Gastroesophageal sphincter (tissue), 4 donors: Measurements from ENCODE around the gene FREM2. TPM values are rescaled to one million over a fixed set of nuclear protein-coding genes. Genes with fewer than 3 reads are reported as not detected.

ENCODE experiments used
- ATAC-seq: fragments of 150-250 bp; one replicate; pipeline ENCODE4 v1.9.1; 2016; ENCODE audit warnings: mild to moderate bottlenecking, moderate library complexity
- H3K27ac ChIP-seq, 4 donors: fragments of 200-600 bp; sonication (generic) in 3 of 4; 1 replicate in 3 of 4; 2 replicates in 1 of 4; pipeline ENCODE4 v1.5.1; 2016 to 2019
- H3K27me3 ChIP-seq: fragments of 200-600 bp; sonication (generic); one replicate; pipeline ENCODE4 v1.5.1; 2019
- H3K36me3 ChIP-seq, 2 donors: fragments of 200-600 bp; sonication (generic); one replicate each; pipeline ENCODE4 v1.5.1; 2019; ENCODE audit warnings: control low read depth in 1 of 2
- H3K4me1 ChIP-seq, 3 donors: fragments of 200-600 bp; sonication (generic); 1 replicate in 2 of 3; 2 replicates in 1 of 3; pipeline ENCODE4 v1.5.1; 2016 to 2019; ENCODE audit warnings: control low read depth in 2 of 3
- H3K4me3 ChIP-seq, 2 donors: fragments of 200-600 bp; sonication (generic); one replicate each; pipeline ENCODE4 v1.5.1; 2019; ENCODE audit warnings: mild to moderate bottlenecking in 1 of 2, moderate library complexity in 1 of 2
- H3K9me3 ChIP-seq, 3 donors: fragments of 200-600 bp; sonication (generic); one replicate each; pipeline ENCODE4 v1.5.1; 2017 to 2019; ENCODE audit warnings: control low read depth in 2 of 3
- EP300 ChIP-seq: sonication (generic); formaldehyde crosslinking; IDR thresholded peaks from one replicate; pipeline ENCODE4 v1.6.1; 2017; ENCODE audit warnings: antibody characterized with exemption, mild to moderate bottlenecking
- POLR2A ChIP-seq, 2 donors: fragments of 450-650 bp; IDR thresholded peaks; one replicate each; pipeline ENCODE4 v1.6.1; 2017; ENCODE audit warnings: antibody characterized with exemption in 2 of 2, mild to moderate bottlenecking in 2 of 2, moderate library complexity in 1 of 2
- POLR2AphosphoS5 ChIP-seq: sonication (generic); formaldehyde crosslinking; IDR thresholded peaks from one replicate; pipeline ENCODE4 v1.6.1; 2017; ENCODE audit warnings: antibody characterized with exemption
- WGBS, 2 donors: methylation state at CpG; one replicate each; pipeline ENCODE4 v1.1.5; 2018; ENCODE audit warnings: low coverage in 1 of 2; 5-methylcytosine and 5-hydroxymethylcytosine counted together
- total RNA-seq, 4 donors: library from RNA; depleted of rRNA; stranded (reverse); fragments of >200 nt; gene quantifications; one replicate each; pipeline ENCODE4 v1.1.0, GENCODE V29; 2016
- TF ChIP-seq, protein P1 (sequence below), 4 experiments: fragments of 200-600 bp in 2 of 4; fragments of 450-650 bp in 2 of 4; sonication (generic) in 1 of 4; IDR thresholded peaks; one replicate each; pipeline ENCODE4 v1.5.1; 2017 to 2019; ENCODE audit warnings: antibody characterized with exemption in 4 of 4, mild to moderate bottlenecking in 2 of 4, moderate library complexity in 2 of 4

The FREM2 gene, protein sequence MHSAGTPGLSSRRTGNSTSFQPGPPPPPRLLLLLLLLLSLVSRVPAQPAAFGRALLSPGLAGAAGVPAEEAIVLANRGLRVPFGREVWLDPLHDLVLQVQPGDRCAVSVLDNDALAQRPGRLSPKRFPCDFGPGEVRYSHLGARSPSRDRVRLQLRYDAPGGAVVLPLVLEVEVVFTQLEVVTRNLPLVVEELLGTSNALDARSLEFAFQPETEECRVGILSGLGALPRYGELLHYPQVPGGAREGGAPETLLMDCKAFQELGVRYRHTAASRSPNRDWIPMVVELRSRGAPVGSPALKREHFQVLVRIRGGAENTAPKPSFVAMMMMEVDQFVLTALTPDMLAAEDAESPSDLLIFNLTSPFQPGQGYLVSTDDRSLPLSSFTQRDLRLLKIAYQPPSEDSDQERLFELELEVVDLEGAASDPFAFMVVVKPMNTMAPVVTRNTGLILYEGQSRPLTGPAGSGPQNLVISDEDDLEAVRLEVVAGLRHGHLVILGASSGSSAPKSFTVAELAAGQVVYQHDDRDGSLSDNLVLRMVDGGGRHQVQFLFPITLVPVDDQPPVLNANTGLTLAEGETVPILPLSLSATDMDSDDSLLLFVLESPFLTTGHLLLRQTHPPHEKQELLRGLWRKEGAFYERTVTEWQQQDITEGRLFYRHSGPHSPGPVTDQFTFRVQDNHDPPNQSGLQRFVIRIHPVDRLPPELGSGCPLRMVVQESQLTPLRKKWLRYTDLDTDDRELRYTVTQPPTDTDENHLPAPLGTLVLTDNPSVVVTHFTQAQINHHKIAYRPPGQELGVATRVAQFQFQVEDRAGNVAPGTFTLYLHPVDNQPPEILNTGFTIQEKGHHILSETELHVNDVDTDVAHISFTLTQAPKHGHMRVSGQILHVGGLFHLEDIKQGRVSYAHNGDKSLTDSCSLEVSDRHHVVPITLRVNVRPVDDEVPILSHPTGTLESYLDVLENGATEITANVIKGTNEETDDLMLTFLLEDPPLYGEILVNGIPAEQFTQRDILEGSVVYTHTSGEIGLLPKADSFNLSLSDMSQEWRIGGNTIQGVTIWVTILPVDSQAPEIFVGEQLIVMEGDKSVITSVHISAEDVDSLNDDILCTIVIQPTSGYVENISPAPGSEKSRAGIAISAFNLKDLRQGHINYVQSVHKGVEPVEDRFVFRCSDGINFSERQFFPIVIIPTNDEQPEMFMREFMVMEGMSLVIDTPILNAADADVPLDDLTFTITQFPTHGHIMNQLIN (N-terminal part only)
- under 1 TPM in 3 of 4 donors, not detected in 1; 0.19 to 0.40 (median 0.27) TPM for total RNA-seq

DNA sequence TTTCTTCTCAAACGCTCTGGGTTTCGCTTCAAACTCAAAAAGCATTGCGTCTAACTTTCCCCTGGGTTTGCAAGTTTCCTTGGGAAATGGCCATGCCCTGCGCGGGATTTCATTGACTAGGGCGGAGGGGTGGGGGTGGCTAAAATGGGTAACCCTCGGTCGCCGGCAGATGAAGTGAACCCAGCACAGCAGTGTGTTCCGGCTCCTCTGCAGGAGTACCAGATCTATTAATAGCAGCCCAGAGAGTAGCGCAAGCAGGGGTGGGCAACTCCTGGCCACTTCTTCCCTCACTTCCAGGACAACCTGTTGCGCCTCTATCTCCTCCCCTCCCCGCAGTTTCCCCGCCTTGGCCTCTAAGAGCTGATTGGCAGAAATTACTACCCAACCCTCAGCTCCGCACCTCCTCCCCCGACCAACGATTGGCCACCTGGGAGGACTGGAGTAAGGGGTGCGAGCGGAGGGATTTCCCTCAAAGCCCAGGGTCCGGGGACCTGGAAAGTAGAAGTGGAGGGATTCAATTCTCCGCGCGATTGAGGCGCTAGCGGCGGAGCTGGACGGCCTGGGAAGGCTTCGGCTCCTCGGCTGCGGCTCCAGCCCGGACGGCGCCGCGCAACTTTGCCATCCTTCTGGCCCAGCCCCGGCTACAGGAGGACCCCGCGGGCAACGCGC is at the start of gene FREM2:
Gene FREM2, plus strand, starts transcription at position 501 of the 669 bp plus-strand sequence. CDS start 268 bp downstream, outside the sequence.
- peaks cover 0 to 26% (median 6%) of the 10 kb centered on the region in 3 donors for H3K4me1 ChIP-seq
- no peaks in the 10 kb centered on the region for H3K36me3 ChIP-seq
- no peaks in the 10 kb centered on the region for H3K9me3 ChIP-seq
- peaks cover 57% of the 10 kb centered on the region for H3K27me3 ChIP-seq
- ATAC-seq, result no peak
- WGBS, 2 donors, result 0% methylated on average over 1 to 7 of the region's 40 CpGs
- TF ChIP-seq, protein P1, sequence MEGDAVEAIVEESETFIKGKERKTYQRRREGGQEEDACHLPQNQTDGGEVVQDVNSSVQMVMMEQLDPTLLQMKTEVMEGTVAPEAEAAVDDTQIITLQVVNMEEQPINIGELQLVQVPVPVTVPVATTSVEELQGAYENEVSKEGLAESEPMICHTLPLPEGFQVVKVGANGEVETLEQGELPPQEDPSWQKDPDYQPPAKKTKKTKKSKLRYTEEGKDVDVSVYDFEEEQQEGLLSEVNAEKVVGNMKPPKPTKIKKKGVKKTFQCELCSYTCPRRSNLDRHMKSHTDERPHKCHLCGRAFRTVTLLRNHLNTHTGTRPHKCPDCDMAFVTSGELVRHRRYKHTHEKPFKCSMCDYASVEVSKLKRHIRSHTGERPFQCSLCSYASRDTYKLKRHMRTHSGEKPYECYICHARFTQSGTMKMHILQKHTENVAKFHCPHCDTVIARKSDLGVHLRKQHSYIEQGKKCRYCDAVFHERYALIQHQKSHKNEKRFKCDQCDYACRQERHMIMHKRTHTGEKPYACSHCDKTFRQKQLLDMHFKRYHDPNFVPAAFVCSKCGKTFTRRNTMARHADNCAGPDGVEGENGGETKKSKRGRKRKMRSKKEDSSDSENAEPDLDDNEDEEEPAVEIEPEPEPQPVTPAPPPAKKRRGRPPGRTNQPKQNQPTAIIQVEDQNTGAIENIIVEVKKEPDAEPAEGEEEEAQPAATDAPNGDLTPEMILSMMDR (IDR thresholded peaks at IDR 0.05), result no peak
- TF ChIP-seq POLR2A (IDR thresholded peaks at IDR 0.05) (no peak), POLR2AphosphoS5 (no peak), EP300 (no peak)
- H3K4me3 ChIP-seq, result peak within 1 kb of the TSS; percentile 12 to 50
- H3K27ac ChIP-seq, result no peak within 1 kb of the TSS

DNA sequence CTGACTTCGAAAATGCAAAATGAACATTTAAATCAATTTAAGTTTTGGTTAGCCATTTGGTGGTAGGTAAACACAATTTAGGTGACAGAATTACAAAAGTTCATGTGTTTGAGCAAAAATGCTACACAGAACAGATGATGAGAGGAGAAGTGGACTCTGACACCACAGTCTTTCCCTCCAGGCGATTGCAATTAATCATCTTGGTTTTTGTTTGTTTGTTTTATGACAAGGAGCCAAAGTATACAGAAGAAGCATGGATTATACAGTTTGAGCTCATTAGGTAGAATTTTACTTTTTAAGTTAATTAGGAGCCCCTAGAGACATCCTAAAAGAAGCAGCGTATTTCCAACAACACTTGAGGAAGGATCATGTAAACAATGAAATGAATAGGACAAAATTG is 49.3 kb upstream of the FREM2 start:
- no peaks in the 10 kb centered on the region for H3K27me3 ChIP-seq
- H3K27ac ChIP-seq, result no peak overlapping the region
- 77 to 89% methylated on average over 3 of the region's 3 CpGs for WGBS, 2 donors
- ATAC-seq, result no peak
- no peaks in the 10 kb centered on the region for H3K4me1 ChIP-seq
- no peak overlapping the region for H3K4me3 ChIP-seq
- no peaks in the 10 kb centered on the region for H3K36me3 ChIP-seq
- H3K9me3 ChIP-seq, result no peaks in the 10 kb centered on the region
- TF ChIP-seq EP300 (no peak), POLR2AphosphoS5 (no peak), POLR2A (IDR thresholded peaks at IDR 0.05) (no peak)
- TF ChIP-seq, protein P1 (IDR thresholded peaks at IDR 0.05), result no peak

DNA sequence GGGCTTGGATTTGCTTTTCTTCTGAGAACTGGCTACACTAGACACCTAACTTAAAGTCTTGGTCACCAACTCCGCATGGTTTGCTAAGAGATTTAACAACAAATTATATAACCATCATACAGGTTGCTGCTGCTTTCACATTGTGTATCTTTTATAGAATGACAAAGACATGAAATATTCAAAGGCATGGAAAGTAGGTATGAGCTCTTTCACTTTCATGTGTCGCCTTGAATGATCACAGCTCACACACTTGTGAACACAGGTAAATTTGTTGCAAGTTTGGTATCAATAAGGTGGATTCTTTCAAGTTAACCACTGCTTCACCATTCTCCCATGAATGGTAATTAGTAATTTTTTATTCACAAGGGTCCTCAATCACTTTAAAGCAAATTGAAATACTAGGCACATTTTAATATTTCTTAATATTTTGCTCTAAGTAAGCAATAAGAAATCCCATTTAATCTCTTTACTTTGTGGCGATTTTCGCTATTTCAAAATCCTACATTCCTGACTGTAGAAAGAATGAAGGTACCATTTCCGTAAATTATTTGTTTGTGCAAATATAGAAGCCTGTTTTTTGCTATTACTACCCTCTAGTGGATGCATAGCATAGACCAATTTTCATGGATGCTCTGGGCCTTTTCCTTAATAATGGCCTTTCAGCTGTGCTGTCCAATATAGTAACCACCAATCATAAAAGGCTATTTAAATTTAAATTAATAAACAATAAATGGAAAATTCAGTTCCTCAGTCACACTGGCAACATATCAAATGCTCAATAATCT is 45.5 kb upstream of the FREM2 start:
- no peaks in the 10 kb centered on the region for H3K36me3 ChIP-seq
- no peaks in the 10 kb centered on the region for H3K27me3 ChIP-seq
- WGBS, 2 donors, result 82 to 88% methylated on average over 1 to 5 of the region's 5 CpGs
- H3K4me3 ChIP-seq, result no peak overlapping the region
- H3K27ac ChIP-seq, result no peak overlapping the region
- no peak for TF ChIP-seq EP300
- no peak for TF ChIP-seq POLR2AphosphoS5
- TF ChIP-seq POLR2A (IDR thresholded peaks at IDR 0.05), result no peak
- no peaks in the 10 kb centered on the region for H3K9me3 ChIP-seq
- no peaks in the 10 kb centered on the region for H3K4me1 ChIP-seq
- no peak for ATAC-seq

DNA sequence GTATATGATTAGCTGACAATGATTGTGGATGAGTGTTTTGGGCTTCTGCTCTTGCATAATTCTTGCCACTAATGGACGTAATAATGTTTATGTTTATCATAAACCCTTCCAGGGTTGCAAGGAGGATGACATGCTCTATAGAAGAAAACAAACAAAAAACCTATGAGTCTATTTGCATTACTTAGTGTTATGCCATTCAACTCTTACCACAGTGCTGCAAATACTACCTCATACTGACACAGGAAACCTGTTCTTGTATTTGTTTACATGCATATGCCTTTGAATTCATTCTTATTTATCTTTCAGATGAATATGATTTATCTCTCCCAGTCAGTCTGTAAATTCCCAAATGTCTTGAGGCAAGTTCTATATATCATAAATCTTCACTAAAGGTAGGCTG is 39.6 kb upstream of the FREM2 start:
- Histone ChIP-seq H3K36me3 (no peaks in the 10 kb centered on the region), H3K4me3 (no peak overlapping the region), H3K27ac (no peak overlapping the region), H3K9me3 (no peaks in the 10 kb centered on the region), H3K4me1 (no peaks in the 10 kb centered on the region), H3K27me3 (no peaks in the 10 kb centered on the region)
- TF ChIP-seq, protein P1 (IDR thresholded peaks at IDR 0.05), result no peak
- TF ChIP-seq POLR2A (IDR thresholded peaks at IDR 0.05) (no peak), EP300 (no peak), POLR2AphosphoS5 (no peak)
- ATAC-seq, result no peak
- WGBS, 2 donors, result 74 to 85% methylated on average over 1 of the region's 1 CpG
